ENCODE measurements around the gene SLC38A9. TPM values are rescaled to one million over a fixed set of nuclear protein-coding genes. Genes with fewer than 3 reads are reported as not detected.
"Not testable (repeated sequence)": the region's sequence is repeated elsewhere in the genome, so short reads cannot be mapped to it uniquely, and the experiment has no call there.

The SLC38A9 gene
- total RNA-seq, 3 donors from 2014 or later: 14.9 to 19.6 (median 15.1) TPM

DNA sequence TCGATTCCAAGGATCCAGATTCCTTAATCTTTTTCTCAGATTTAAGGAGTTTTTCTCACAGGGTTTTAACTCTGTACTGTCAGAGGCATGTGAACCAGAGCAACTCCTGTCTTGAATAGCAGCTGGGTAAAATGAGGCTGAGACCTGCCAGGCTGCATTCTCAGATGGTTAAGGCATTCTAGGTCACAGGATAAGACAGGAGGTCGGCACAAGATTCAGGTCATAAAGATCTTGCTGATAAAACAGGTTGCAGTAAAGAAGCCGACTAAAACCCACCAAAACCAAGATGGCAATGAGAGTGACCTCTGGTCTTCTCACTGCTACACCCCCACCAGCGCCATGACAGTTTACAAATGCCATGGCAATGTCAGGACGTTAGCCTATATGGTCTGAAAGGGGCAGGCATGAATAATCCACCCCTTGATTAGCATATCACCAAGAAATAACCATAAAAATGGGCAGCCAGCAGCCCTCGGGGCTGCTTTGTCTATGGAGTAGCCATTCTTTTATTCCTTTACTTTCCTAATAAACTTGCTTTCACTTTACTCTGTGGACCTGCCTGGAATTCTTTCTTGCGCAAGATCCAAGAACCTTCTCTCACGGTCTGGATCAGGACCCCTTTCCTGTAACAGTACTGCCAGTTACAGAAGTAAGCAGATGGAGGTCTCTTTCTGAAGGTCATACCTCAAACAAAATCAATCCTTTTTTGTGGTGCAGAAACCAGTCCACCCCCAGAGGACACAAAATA is 87.1 kb downstream of the SLC38A9 start:
- Mint-ChIP-seq H3K36me3 (ENCODE audit: insufficient read depth) (peaks cover 20% of the 10 kb centered on the region), H3K27me3 (ENCODE audit: low read depth) (no peaks in the 10 kb centered on the region), H3K9me3 (no peaks in the 10 kb centered on the region), H3K4me3 (no peak overlapping the region), H3K4me1 (ENCODE audit: low read depth) (no peaks in the 10 kb centered on the region)
- ATAC-seq: no peak
- no peak for DNase-seq

DNA sequence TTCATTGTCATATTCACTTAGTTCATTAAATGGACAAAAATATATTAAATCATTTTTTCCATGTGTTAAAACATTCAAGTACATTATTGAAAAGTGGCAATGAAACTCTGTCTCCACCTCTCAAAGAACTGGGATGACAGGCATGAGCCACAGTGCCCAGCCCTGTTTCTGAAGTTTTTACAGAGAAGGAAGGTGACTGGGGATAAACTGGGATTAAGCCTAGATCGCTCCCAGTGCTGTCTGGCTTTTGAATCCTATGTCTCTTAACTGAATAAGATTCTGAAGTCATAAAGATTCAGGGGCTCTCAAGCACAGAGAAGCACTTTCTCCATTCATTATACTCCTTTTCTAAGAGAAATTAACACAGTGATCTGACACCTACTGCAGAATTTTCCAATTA is 88.3 kb downstream of the SLC38A9 start:
- no peak for ATAC-seq
- DNase-seq: no peak
- Mint-ChIP-seq H3K9me3 (no peaks in the 10 kb centered on the region), H3K4me3 (no peak overlapping the region), H3K4me1 (ENCODE audit: low read depth) (no peaks in the 10 kb centered on the region), H3K27me3 (ENCODE audit: low read depth) (no peaks in the 10 kb centered on the region), H3K36me3 (ENCODE audit: insufficient read depth) (peaks cover 17% of the 10 kb centered on the region)

DNA sequence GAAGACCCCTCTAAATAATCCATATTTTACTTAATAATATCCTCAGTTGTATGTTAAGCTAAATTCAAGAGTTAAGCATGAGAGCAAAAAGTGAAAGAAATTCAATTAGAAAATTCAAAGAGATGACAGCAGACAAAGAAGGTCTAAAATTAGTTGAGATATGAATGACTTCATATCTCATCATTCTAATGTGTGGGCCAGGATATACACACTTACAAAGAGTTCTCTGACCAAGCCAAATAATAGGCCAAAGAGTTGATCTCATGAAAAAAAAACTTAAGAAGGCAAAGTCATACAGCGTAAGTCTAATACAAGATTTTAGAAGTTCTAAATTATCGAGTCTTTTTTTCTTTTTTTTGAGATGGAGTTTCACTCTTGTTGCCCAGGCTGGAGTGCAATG is 89.7 kb downstream of the SLC38A9 start:
- Mint-ChIP-seq H3K4me1 (ENCODE audit: low read depth) (no peaks in the 10 kb centered on the region), H3K36me3 (ENCODE audit: insufficient read depth) (peaks cover 17% of the 10 kb centered on the region), H3K27me3 (ENCODE audit: low read depth) (no peaks in the 10 kb centered on the region), H3K9me3 (no peaks in the 10 kb centered on the region), H3K4me3 (no peak overlapping the region)
- DNase-seq: no peak
- ATAC-seq: no peak

DNA sequence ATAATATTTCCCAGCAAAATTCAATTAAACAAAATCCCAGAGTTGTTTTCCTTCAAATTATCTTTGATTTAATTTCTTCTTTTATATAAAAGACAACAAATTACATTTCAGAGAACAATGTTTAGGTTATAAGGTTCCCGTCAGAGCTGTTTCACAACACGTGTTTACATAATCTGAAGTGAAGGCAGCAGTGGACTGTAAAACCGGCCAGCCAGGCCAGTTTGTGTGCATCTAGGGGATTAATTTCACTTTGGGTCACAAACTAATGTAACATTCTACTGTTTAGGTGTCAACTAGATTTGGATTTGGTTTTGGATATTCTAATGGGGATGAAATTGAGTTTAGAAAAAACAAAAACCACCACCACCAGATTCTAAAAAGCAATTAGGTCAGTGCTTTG is 90.9 kb downstream of the SLC38A9 start:
- Mint-ChIP-seq H3K27me3 (ENCODE audit: low read depth) (no peaks in the 10 kb centered on the region), H3K4me1 (ENCODE audit: low read depth) (no peaks in the 10 kb centered on the region), H3K9me3 (no peaks in the 10 kb centered on the region), H3K36me3 (ENCODE audit: insufficient read depth) (peaks cover 15% of the 10 kb centered on the region), H3K4me3 (no peak overlapping the region)
- ATAC-seq (no peak), DNase-seq (no peak)

DNA sequence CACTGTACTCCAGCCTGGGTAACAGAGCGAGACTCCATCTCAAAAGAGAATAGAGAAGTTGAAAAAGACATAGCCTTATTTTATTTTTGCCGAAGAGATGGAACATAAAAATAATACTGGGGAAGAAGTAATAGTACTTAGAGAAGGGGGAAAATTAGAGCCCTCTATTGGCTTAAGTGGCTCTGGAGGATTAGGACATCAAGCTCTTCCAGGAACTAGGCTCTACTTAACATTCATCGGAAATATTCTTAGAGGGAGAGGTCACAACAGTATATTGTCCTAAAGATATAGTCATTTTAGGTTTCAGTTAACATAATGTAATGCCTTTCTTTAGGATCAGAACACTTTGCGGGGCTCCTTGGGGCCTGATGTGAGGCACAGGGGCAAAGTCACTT is 91.4 kb downstream of the SLC38A9 start:
- Mint-ChIP-seq H3K9me3 (no peaks in the 10 kb centered on the region), H3K36me3 (ENCODE audit: insufficient read depth) (peaks cover 10% of the 10 kb centered on the region), H3K4me3 (no peak overlapping the region), H3K4me1 (ENCODE audit: low read depth) (no peaks in the 10 kb centered on the region), H3K27me3 (ENCODE audit: low read depth) (no peaks in the 10 kb centered on the region)
- ATAC-seq (no peak), DNase-seq (no peak)

DNA sequence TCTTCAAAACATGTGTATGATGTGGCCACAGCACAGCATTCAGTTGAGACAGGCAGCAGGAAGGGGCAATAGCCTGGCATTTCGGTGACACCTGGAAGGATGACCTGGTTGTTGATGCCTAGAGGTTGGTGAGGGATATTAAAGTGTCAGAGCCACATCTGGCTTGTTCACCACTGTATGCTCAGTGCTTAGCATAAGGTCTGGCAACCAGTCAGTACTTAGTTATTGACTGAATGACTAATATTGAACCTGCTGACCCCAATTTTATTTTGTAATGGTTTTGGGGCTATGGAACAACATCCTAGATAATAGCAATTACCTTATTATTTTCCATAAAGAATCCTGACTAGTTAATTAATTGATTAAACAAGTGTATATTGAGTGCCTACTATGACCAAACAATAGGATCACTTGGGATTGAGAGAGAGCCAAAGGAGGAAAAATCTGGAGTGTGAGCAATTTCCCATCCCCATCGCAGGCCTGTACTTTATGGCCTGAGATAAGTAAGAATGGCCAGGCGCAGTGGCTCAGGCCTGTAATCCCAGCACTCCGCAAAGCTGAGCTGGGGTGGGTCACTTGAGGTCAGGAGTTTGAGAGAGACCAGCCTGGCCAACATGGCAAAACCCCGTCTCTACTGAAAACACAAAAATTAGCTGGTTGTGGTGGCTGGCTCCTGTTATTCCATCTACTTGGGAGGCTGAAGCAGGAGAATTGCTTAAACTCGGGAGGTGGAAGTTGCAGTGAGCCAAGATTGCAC is 91.9 kb downstream of the SLC38A9 start:
- Mint-ChIP-seq H3K4me1 (ENCODE audit: low read depth) (no peaks in the 10 kb centered on the region), H3K36me3 (ENCODE audit: insufficient read depth) (peaks cover 4% of the 10 kb centered on the region), H3K4me3 (no peak overlapping the region), H3K27me3 (ENCODE audit: low read depth) (no peaks in the 10 kb centered on the region), H3K9me3 (no peaks in the 10 kb centered on the region)
- DNase-seq (no peak), ATAC-seq (no peak)

DNA sequence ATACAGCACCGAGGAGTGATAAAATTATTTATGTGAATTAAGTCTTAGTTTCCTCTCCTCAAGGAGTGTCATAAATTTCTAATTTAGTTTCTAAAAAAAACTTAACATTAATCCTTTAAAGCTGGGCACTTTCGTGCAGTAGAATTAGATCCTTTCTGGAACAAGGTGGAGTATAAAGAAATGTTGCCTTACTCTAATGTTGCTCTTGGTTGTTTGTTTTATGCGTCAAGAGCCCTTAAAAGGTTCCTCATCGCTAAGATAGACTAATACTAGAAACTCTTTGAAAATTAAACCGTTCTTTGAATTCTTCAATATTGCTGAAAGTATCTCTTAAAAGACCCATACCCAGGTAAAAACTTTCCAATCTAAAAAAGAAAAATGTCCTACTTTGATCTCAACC is 93.8 kb downstream of the SLC38A9 start:
- H3K4me1 Mint-ChIP-seq (ENCODE audit: low read depth): no peaks in the 10 kb centered on the region
- no peaks in the 10 kb centered on the region for H3K27me3 Mint-ChIP-seq (ENCODE audit: low read depth)

DNA sequence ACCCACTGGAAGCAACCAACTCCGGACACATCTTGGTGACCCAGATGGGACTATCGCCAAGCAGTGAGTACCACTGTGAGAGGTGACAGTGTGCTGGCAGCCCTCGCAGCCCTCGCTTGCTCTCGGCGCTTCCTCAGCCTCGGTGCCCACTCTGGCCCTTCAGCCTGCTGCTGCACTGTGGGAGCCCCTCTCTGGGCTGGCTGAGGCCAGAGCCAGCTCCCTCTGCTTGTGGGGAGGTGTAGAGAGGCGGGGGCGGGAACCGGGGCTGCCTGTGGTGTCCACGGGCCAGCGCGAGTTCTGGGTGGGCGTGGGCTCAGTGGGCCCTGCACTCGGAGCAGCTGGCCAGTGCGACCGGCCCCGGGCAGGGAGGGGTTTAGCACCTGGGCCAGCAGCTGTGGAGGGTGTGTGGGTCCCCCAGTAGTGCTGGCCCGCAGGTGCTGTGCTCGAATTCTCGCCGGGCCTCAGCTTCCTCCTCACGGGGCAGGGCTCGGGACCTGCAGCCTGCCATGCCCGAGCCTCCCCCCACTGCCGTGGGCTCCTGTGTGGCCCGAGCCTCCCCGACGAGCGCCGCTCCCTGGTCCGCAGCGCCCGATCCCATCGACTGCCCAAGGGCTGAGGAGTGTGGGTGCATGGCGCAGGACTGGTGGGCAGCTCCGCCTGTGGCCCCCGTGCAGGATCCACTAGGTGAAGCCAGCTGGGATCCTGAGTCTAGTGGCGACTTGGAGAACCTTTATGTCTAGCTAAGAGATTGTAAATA is 98.8 kb downstream of the SLC38A9 start:
- H3K9me3 Mint-ChIP-seq: peaks cover 3% of the 10 kb centered on the region
- H3K4me1 Mint-ChIP-seq (ENCODE audit: low read depth): no peaks in the 10 kb centered on the region
- no peaks in the 10 kb centered on the region for H3K27me3 Mint-ChIP-seq (ENCODE audit: low read depth)
- no peak for ATAC-seq
- no peak for DNase-seq
- H3K36me3 Mint-ChIP-seq (ENCODE audit: insufficient read depth): peaks cover under 1% of the 10 kb centered on the region
- H3K4me3 Mint-ChIP-seq: no peak overlapping the region

More for the DNA sequence above, 93.8 kb downstream of the SLC38A9 start:
- Mint-ChIP-seq H3K9me3 (peaks cover 3% of the 10 kb centered on the region), H3K36me3 (ENCODE audit: insufficient read depth) (peaks cover 4% of the 10 kb centered on the region), H3K4me3 (no peak overlapping the region)
- DNase-seq (no peak), ATAC-seq (no peak)

DNA sequence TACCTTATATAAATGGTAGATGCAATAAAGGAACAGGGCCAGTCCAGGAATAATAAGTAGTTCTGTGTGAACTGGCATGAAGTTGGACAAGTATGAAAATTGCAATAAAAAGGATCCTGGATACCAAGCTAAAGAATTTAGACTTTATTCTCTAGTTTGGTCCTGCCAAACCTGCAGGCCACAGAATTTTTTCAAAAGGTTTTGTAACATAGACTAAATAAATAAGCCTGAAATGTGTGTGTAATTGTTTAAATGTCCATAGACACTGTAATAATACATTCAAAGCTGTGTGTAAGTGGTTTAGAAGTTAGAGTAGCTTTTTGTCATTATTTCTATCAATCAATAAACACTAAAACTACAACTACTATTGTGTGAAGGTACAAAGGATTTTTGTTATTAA is 101.6 kb downstream of the SLC38A9 start:
- DNase-seq (no peak), ATAC-seq (no peak)
- no peaks in the 10 kb centered on the region for H3K27me3 Mint-ChIP-seq (ENCODE audit: low read depth)
- peaks cover 3% of the 10 kb centered on the region for H3K9me3 Mint-ChIP-seq
- no peaks in the 10 kb centered on the region for H3K36me3 Mint-ChIP-seq (ENCODE audit: insufficient read depth)
- no peak overlapping the region for H3K4me3 Mint-ChIP-seq
- H3K4me1 Mint-ChIP-seq (ENCODE audit: low read depth): no peaks in the 10 kb centered on the region

DNA sequence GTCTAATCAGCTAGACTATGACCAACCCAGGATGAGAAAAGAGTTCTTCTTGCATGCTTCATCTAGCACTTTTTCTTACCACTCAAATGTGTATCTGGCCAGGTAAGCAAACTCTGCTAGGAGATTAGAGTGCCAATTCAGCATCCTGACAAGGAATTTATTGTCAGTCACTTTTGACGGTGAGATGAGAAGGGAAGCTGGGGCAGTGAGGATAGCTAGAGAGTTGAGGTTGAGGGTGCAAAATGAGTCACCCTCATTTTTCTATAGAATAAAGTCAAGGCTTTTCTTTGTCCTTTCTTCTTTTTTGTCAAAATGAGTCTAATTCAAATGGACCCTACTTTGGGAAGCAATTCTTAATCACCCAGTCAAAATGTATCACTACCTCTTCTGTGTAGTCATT is 102.7 kb downstream of the SLC38A9 start:
- H3K4me1 Mint-ChIP-seq (ENCODE audit: low read depth): no peaks in the 10 kb centered on the region
- no peak overlapping the region for H3K4me3 Mint-ChIP-seq
- peaks cover 1% of the 10 kb centered on the region for H3K9me3 Mint-ChIP-seq
- no peaks in the 10 kb centered on the region for H3K27me3 Mint-ChIP-seq (ENCODE audit: low read depth)
- no peak for DNase-seq
- no peak for ATAC-seq
- H3K36me3 Mint-ChIP-seq (ENCODE audit: insufficient read depth): no peaks in the 10 kb centered on the region

DNA sequence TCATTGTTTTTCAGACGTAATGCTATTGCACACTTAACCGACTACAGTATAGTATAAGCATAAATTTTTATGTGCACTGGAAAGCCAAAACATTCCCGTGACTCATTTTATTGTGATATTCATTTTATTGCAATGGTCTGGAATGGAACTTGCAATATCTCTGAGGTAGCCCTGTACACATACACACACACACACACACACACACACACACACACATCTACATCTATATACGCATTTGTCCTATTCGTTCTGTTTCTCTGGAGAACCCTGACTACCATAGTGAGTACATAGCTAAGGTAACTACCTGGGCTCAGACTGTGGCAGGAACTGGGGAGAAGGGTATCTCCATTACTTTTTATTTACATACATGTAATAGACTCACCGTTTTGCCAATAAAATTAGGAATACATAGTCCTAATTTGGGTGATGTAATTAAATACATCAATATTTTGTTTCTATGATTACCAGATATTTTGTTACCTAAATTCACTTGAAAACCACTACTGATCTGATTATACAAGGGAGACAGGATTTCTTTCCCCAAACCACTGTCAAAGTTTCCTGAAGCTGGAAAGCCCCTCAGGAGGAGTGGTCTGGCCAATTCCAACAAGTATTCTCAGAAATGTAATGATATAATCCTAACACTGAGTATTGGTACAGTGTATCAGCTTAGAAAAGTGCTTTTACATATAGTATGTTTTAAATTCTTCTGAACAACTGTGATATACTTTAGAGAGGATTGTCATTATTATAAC is 103.4 kb downstream of the SLC38A9 start:
- no peak for ATAC-seq
- Mint-ChIP-seq H3K27me3 (ENCODE audit: low read depth) (no peaks in the 10 kb centered on the region), H3K9me3 (no peaks in the 10 kb centered on the region), H3K36me3 (ENCODE audit: insufficient read depth) (no peaks in the 10 kb centered on the region), H3K4me1 (ENCODE audit: low read depth) (no peaks in the 10 kb centered on the region), H3K4me3 (no peak overlapping the region)
- no peak for DNase-seq

DNA sequence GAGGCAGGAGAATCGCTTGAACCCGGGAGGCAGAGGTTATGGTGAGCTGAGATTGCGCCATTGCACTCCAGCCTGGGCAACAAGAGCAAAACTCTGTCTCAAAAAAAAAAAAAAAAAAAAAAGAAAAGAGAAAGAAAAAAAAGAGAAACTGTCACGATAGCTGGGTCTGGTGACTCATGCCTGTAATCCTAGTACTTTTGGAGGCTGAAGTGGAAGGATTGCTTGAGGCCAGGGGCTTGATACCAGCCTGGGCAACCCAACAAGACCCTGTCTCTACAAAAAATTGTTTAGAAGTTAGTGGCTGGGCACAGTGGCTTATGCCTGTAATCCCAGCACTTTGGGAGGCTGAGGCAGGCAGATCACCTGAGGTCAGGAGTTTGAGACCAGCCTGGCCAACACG is 104.8 kb downstream of the SLC38A9 start:
- not testable (repeated sequence) for H3K9me3 Mint-ChIP-seq; H3K27me3 Mint-ChIP-seq (ENCODE audit: low read depth); DNase-seq; H3K4me1 Mint-ChIP-seq (ENCODE audit: low read depth); H3K36me3 Mint-ChIP-seq (ENCODE audit: insufficient read depth); ATAC-seq; H3K4me3 Mint-ChIP-seq

DNA sequence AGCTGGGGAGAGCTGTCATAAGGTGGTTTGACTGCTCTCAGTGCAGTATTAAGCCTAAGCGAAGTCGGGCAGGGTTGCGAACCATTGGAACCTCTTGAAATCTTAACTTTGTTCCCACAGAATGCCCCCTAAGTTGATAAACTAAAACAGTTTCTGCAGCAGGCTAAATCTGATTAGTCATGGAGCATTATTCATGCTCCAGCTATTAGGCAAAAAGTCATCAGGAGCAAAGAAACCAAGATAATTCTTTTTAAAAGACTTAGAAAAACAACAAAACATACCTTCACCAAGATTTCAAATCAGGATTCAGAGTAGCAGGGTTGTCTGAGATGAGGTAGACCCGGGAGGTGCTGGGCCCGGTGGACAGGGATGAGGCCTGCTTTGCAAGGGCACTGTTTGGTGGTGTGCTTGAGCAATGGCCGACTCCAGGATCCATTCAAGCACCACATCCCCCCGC is 107.5 kb downstream of the SLC38A9 start:
- H3K36me3 Mint-ChIP-seq (ENCODE audit: insufficient read depth): no peaks in the 10 kb centered on the region
- H3K9me3 Mint-ChIP-seq: no peaks in the 10 kb centered on the region
- H3K27me3 Mint-ChIP-seq (ENCODE audit: low read depth): no peaks in the 10 kb centered on the region
- peaks cover 20% of the 10 kb centered on the region for H3K4me1 Mint-ChIP-seq (ENCODE audit: low read depth)
- DNase-seq (no peak), ATAC-seq (no peak)
- no peak overlapping the region for H3K4me3 Mint-ChIP-seq

DNA sequence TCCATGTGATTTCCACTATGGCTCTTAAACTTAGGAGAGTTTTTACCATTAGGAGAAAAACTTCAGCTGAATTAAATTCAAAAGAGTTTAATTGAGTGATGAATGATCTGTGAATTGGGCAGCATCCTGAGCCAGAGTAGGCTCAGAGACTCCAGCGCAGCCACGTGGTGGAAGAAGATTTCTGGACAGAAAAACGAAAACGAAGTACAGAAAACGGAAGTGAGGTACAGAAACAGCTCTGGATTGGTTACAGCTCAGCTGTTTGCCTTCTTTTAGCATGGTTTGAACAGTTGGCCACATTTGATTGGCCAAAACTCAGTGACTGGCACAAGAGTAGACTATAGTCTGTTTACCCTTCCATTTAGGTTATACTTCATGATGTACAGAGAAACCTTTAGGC is 108.2 kb downstream of the SLC38A9 start:
- Mint-ChIP-seq H3K36me3 (ENCODE audit: insufficient read depth) (no peaks in the 10 kb centered on the region), H3K4me1 (ENCODE audit: low read depth) (peaks cover 20% of the 10 kb centered on the region), H3K27me3 (ENCODE audit: low read depth) (no peaks in the 10 kb centered on the region), H3K4me3 (no peak overlapping the region), H3K9me3 (no peaks in the 10 kb centered on the region)
- no peak for ATAC-seq
- DNase-seq: no peak

Measured in activated T-cell treated with anti-CD3 and anti-CD28 coated beads, Interleukin-2, amount 50 U/mL, for 4 hours (primary cell).